HTR-8/SVneo (cell line): Measurements from ENCODE around the gene C2CD3.
"Not testable (repeated sequence)": the region's sequence is repeated elsewhere in the genome, so short reads cannot be mapped to it uniquely, and the experiment has no call there.

Experiments
- DNase-seq: peaks from one replicate; pipeline ENCODE4 v3.0.0; 2011; ENCODE audit warnings: low spot score, mixed read lengths; ENCODE audit not compliant: insufficient read length
- FAIRE-seq: peaks from 2 replicates; lab custom pipeline; 2011; peaks lifted over from hg19 to GRCh38; lab: Jason Lieb, UNC

The C2CD3 gene

DNA sequence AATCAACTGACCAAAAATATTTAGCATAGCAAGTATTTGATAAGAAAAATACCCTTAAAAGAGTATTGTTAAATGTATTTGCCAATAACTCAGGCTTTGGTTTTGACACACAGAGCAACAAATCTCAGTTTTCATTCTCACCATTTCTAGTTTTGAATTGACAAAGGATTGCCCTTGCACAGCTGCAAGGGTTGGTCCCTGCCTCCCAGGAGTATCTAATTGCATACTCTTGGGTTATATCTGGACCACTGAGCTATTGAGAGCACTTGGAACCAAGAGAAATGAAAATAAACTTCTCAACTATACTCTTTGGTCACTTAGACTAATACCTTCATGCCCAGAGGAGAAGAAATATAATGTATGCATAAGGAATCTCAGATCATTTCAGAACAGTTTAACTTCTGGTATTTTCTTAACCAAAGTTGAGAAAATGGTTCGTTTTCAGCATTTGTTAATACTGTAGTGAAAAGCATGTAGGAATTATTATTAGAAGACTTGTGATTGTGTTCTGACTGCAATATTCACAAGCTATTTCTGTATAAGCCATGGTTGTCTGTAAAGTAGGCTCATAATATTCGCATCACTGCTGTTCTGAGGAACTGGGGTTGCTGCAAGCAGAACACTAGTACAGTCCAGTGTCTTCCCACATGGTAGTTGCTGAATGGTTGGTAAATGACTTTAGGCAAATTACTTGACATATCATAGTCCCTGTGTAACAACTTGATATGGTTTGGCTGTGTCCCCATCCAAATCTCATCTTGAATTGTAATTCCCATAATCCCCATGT lies 7.9 kb downstream of the C2CD3 start:
- DNase-seq (no peak), FAIRE-seq (no peak)

DNA sequence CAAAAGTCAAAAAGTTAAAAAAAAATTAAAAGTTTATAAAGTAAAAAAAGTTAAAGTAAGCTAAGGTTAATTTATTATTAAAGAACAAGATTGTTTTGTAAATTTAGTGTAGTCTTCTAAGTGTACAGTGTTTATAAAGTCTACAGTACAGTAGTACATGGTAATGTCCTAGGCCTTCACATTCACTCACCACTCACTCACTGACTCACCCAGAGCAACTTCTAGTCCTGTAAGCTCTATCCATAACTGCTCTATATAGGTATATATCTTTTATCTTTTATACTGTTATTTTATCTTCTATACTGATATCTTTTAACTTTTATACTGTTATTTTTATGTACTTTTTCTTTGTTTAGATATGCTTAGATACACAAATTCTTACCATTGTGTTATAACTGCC lies 11.2 kb downstream of the C2CD3 start:
- DNase-seq (no peak), FAIRE-seq (no peak)

DNA sequence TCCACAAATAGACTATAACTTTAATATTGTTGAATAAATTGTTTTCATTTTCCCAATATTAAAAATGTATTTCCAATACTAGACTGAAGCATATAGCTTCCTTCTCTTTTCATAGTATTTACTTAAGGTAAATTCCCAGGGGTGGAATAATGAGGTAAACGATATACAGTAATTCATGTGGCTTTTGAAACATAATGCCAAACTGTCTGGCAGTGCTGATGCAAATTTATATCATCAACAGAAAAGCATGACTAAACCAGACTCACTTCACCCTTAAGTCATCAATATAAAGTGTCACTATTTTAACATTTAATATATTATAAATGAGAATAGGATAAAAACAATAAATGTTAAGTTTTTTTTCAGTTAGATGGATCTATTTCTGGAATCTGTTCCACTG lies 13.6 kb downstream of the C2CD3 start:
- DNase-seq (no peak), FAIRE-seq (no peak)

DNA sequence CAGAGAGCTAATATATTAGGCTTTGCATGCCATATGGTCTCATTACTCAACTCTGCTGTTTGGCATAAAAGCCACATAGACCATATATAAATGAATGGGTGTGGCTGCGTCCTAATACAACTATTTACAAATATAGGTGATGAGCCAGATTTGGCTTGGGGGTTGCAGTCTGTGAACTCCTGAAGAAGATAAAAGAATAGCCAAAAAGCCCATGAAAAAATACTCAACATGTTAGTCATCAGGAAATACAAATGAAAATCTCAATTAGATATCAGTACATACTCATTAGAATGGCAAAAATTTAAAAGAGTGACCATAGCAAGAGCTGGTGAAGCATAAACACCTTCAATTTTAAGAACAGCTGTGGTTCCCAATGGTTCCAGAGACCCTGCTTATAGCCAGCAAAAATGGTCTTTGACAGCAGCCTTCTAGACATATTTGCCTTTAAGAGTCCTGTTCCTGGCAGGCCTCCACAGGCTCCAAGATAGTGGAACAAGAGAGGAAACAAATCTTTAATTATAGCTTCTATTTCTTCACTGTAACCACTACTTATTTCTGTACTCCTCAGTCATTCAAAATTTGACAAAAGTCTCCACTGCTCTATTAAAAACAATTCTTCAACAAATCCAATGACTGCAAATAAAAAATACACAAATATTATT lies 16.1 kb downstream of the C2CD3 start:
- DNase-seq: no peak
- peak; percentile 46 for FAIRE-seq

DNA sequence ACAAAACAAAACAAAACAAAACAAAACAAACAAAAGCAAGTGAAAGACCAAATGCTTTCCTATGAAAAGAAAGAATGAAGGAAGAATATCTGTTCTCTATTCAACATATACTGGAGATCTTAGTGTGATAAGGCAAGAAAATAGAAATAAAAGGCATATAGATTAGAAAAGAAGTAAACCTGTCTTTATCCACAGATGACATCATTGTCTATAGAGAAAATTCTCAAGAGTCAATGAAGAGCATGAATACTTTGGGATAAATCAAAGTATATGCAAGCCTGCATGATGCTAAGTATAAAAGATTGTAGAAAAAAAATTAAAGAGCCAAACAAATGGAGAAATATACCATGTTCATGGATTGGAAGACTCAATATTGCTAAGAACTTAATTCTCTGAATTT lies 17.6 kb downstream of the C2CD3 start:
- no peak for FAIRE-seq
- no peak for DNase-seq

DNA sequence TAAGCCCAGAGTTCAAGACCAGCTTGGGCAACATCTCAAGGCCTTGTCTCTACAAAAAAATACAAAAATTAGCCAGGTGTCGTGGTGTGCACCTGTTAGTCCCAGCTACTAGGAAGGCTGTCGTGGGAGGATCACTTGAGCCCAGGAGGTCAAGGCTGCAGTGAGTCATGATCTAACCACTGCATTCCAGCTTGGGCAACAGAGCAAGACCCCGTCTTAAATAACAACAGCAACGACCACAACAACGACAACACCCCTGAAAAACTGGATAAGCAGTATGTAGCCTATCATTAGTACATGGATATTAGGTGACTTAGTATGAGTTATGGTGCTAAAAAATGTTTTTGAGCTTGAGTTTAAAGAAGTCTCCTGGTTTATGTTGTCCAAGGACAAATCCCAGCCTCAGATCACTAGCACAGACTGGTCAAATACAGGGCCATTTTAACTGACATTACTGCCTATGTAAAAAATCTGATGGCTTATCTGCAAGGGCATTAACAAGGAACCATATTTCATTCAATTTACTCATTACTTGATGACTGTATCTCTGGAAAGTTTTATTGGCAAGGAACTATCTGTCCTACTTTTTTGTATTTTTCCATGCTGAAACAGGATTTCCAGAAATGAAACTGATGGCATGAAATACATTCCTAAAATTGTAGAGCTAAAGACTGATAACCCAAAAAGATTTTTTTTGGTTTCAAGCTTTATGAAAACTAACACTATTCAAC lies 23.4 kb downstream of the C2CD3 start:
- DNase-seq (no peak), FAIRE-seq (peak; percentile 90)

DNA sequence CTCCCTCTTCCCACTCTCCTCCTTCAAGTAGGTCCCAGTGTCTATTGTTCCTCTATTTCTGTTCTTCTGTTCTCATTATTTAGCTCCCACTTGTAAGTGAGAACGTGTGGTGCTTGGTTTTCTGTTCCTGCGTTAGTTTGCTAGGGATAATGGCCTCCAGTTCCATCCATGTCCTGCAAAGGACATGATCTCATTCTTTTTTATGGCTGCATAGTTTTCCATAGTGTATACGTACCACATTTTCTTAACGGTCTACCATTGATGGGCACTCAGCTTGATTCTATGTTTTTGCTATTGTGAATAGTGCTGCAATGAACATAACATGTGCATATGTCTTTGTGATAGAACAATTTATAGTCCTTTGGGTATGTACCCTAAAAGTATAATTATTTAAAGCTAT lies 26.2 kb downstream of the C2CD3 start:
- peak; percentile 70 for FAIRE-seq
- DNase-seq: no peak

DNA sequence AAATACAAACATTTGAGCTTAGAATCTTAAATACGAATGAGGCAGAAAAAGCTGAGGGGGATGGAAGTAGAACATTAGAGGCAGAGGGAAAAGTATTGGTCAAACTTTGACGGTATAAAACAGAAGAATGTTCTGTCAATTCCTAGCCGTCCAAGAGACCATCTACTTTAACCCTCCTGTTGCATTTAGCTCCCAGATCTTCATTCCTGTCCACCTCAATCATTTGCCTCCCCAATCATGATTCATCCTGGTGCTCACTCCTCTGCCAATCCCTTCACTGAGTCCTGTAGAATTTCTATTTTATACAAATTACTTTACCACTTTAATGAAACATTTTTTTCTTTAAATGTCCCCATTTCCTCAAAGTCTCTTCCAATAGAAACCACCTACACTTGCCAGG lies 28.2 kb downstream of the C2CD3 start:
- no peak for FAIRE-seq
- peak; percentile 49 for DNase-seq

DNA sequence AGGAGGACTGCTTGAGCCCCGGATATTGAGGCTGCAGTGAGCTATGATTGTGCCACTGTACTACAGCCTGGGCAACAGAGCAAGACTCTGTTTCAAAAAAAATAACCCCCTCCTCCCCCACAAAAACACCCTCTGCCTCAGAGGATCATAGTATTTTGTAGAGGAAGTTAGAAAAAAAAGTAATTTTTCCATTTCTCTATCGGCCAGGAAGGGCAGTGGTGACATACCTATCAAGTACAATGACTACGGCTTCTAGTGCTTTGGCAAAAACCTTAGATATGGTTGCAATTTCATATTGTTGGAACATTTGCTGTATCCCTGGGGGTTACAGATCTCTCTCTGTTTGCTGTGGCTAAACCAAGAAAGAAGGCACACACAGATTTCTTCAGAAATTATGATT lies 28.9 kb downstream of the C2CD3 start:
- no peak for FAIRE-seq
- DNase-seq: no peak

DNA sequence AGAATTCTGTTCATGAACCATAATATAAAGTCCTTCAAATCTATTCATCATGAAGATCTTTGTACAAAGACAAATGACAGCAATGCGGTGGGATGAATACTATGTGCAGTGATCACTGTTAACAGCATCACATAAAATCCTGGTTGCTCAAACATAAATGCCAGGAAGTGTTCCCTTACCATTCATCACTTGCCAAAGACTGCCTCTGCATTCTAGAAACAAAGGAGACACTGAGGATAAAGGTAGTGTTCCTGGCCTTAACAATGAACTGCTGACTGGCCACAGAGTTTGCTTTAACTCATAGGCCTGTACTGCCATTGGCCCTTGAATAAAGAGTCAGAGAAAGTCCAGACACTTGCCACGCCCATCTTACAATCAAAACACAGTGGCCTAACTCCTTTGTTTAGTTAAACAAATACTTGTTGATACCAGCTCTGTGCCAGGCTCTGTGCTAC lies 29.5 kb downstream of the C2CD3 start:
- FAIRE-seq: peak; percentile 88
- DNase-seq: no peak

DNA sequence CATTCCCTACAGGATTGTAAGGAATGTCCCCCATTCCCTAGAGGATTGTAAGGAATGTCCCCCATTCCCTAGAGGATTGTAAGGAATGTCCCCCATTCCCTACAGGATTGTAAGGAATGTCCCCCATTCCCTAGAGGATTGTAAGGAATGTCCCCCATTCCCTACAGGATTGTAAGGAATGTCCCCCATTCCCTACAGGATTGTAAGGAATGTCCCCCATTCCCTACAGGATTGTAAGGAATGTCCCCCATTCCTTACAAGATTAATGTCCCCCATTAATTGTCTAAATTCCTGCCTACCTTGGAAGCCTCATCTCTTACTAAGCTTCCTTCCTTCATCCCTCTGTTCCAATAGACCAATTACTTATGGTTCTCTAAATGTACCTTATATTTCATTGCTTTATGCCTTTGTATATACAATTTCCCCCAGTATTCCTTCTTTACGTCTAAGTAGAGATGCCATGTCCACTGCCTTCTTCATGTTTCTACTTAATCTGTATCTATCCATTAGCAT lies 30.8 kb downstream of the C2CD3 start:
- DNase-seq, FAIRE-seq: not testable (repeated sequence)

DNA sequence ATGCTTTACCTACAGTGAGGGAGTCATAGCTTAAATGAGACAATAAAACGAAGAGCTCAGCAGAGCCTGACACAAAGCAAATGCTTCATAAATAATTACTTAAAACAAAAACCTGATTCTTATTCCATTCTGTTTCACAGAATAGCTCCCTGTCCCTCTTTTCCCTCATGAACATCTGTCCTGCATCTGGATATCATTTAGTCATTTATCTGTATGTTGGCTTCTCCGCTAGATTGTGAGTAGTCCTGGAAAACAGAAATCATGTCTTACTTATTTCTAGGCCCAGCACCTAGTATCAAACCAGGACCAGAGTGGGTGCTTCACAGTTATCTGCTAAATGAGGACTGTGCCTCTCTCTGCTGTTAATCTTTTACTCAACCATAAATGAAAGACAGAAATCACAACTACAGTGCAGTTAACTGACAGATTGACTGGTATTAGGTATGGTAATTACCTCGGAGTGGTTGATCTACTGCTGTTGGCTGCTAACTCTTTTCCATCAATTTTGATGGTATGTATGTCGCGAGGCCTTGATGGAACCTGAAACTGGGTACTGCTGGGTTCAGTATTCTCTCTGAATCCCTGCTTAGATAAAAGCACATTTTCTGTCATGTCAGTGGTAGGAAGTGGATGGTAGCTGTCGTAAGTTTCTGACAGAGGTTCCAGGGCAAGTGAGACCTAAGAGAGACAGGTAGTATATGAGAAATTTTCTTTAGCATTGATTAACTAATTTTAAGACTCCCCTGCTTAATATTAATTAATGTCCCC lies 31.5 kb downstream of the C2CD3 start:
- DNase-seq: no peak
- FAIRE-seq: no peak

DNA sequence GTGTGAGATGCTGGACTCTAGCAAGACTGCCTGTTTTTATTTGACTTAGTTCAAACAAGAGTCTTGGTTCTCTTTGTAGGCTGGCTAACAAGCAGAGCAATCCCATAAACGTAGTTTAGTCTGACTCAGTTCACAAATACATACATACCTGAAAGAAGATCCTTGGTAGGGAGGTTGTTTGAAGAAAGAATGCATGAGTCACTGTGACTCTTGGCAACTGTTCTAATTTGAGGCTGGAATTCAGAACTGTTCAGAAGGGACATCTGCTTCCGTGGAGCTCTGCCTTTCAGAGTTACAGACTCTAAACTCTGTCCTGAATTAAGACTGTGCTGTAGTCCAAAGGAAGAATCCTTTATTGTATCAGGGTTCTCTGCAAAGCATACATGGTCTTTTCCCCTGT lies 32.2 kb downstream of the C2CD3 start:
- DNase-seq: peak; percentile 83

DNA sequence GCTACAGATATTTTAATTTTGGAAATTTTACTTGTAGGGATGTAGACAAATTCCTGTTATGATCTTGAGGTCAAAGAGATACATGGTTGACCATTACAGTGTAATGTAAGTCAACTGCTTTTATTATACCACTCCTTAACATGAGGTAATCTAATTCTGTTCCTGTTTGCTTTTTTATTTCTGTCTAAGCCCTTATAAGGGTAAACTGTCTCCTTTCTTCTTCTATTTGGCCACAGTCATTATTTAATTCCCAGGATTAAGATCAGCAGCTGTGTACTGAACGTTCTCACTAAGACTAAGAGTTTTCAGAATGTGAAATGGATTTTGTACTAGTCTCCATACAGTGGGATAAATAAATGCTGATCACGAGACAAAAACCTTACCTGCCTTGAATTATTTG lies 32.8 kb downstream of the C2CD3 start:
- no peak for DNase-seq
- FAIRE-seq: no peak

More for the DNA sequence above, 32.2 kb downstream of the C2CD3 start:
- FAIRE-seq: no peak

DNA sequence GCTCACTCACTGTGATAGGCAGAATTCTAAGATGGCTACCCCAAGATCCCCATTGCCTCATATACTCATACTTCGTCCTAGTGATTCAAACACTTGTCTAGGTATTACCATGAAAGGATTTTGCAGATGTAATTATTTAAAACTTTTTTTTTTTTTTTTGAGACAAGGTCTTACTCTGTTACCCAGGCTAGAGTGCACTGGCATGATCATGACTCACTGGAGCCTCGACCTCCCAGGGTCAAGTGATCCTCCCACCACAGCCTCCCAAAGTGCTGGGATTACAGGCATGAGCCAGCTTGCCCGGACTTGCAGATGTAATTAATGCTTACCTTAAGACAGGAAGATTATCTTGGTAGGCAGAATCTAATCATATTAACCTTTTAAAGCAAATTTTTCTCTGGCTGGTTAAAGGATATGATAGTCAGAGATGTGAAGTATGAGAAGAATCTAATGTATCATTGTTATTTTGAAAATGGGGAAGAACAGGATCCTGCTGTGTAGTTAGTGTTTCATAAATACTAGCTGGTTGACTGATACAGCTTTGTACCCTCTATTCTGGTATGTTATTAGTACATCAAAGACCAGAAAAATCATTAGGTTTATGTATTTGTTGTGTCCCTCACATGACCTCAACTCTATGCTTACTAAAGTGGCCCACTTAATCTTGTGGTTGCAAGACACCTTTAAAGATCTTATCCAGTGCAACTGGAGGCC lies 35.5 kb downstream of the C2CD3 start:
- DNase-seq: peak; percentile 53
- peak; percentile 93 for FAIRE-seq

DNA sequence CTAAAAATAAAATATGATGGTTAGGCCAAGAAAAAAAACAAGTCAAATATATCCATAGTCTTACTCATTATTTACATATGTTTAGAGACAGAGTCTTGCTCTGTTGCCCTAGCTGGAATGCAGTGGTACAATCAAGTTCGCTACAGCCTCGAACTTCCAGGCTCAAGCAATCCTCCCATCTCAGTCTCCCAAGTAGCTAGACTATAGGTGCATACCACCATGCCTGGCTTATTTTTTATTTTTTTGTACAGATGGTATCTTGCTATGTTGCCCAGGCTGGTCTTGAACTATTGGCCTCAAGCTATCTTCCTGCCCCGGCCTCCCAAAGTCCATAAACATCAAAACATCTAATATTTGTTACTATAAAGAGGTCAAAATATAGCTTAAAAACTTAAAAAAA lies 36.1 kb downstream of the C2CD3 start:
- FAIRE-seq (no peak), DNase-seq (no peak)

DNA sequence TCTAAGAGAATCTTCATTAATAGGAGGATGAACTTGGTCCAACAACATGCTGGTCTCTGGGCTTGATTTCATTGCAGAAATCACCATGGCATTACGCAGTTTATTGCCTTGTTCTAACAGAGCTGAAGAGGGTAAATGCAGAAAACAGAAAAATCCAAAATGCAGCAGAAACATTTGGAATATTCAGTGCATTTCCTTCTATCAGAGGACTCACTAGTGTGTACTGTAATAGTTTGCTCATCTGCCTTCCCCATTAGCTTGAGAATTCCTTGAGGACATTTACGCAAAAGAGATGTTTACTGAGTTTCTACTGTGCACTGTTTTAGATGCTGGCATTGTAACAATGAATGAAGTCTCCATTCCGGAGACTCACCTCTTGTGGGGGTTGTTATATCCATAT lies 37.4 kb downstream of the C2CD3 start:
- DNase-seq: no peak
- no peak for FAIRE-seq

DNA sequence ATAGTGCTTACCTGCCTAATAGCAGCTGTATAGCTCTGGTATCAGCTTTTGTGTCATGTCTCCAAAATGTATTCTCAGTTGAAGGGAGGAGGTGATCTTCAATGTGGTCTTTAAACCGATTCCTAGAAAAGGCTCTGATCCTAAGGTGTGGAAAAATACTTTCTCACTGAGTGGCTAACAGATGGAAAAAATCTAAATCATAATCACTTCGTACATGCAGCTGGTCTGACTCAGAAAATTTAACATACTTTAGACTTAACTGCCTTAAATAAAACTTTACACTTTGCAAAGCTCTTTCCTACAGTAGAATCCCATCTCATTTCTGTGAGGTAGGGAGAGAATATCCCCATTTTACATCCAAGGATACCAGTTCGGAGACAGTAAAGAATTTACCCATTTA lies 38.0 kb downstream of the C2CD3 start:
- FAIRE-seq: no peak
- no peak for DNase-seq

DNA sequence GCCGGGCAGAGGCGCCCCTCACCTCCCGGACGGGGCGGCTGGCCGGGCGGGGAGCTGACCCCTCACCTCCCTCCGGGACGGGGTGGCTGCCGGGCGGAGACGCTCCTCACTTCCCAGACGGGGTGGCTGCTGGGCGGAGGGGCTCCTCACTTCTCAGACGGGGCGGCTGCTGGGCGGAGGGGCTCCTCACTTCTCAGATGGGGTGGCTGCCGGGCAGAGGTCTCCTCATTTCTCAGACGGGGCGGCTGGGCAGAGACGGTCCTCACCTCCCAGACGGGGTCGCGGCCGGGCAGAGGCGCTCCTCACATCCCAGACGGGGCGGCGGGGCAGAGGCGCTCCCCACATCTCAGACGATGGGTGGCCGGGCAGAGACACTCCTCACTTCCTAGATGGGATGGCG lies 41.7 kb downstream of the C2CD3 start:
- DNase-seq, FAIRE-seq: not testable (repeated sequence)
